Bronchial epithelial cell (primary cell): ENCODE measurements around the gene RAB5A. TPM values are rescaled to one million over a fixed set of nuclear protein-coding genes. Genes with fewer than 3 reads are reported as not detected.
"Not testable (repeated sequence)": the region's sequence is repeated elsewhere in the genome, so short reads cannot be mapped to it uniquely, and the experiment has no call there.

Experiments used
- DNase-seq: peaks from one replicate; pipeline ENCODE4 v3.0.0-alpha.2; 2010; ENCODE audit warnings: low read depth
- FAIRE-seq: peaks from 2 replicates; lab custom pipeline; 2011; peaks lifted over from hg19 to GRCh38; lab: Jason Lieb, UNC
- H3K27me3 ChIP-seq: 2 replicates; pipeline ENCODE4 v1.5.1; 2011; ENCODE audit warnings: low read length; ENCODE audit not compliant: control insufficient read depth, insufficient read depth
- H3K36me3 ChIP-seq: 2 replicates; pipeline ENCODE4 v1.5.1; 2011; ENCODE audit warnings: low read length; ENCODE audit not compliant: control insufficient read depth, insufficient read depth
- H3K4me3 ChIP-seq: 2 replicates; pipeline ENCODE4 v1.5.1; 2011; ENCODE audit warnings: mild to moderate bottlenecking, low read depth, low read length, control low read depth
- total RNA-seq: library from RNA; depleted of rRNA; stranded (reverse); fragments of >200 nt; gene quantifications from 2 replicates; pipeline ENCODE4 v1.2.1, GENCODE V29; 2014
- TF ChIP-seq, protein P1 (sequence below): IDR thresholded peaks from 2 replicates; pipeline ENCODE4 v1.5.1; 2011; ENCODE audit warnings: mild to moderate bottlenecking, moderate library complexity, low read length, control low read depth, inconsistent platforms; ENCODE audit not compliant: insufficient read depth, severe bottlenecking

Gene RAB5A
- total RNA-seq, 1 donor from 2014 or later, result 43.7 TPM

DNA sequence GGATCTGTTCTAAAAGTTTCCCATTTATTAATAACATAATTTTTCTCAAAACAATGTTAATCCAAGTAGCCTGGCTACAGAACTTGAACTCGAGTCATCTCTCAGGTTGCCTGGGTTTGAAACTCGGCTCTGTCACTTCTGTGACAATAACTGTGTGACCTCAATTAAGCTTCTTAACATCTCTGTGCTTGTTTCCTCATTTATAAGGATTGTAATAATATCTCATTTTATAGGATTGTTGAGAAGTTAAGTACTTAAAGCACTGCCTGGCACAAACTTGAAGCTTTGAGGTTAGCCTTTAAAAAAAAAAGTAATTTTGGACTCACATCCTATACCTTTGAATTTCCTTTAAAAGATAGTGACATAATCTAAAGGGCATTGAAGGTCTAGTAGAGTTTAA, 3.4 kb downstream of the RAB5A start:
- no peak for FAIRE-seq

DNA sequence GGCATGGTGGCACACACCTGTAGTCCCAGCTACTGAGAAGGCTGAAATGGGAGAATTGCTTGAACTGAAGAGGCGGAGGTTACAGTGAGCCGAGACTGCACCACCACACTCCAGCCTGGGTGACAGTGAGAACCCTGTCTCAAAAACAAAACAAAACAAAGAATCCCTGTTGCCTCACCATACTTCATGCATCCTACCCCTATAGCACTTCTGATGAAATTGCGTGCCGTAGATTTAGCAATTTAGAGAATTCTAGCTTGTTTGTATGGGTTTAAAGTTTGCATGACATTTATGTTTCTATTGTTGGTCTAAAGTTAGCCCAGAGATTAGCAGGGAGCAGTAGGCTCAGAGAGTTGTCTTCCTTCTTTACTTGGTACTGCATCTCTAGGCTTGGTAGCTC, 7.8 kb downstream of the RAB5A start:
- DNase-seq (no peak), FAIRE-seq (no peak)
- TF ChIP-seq, protein P1, sequence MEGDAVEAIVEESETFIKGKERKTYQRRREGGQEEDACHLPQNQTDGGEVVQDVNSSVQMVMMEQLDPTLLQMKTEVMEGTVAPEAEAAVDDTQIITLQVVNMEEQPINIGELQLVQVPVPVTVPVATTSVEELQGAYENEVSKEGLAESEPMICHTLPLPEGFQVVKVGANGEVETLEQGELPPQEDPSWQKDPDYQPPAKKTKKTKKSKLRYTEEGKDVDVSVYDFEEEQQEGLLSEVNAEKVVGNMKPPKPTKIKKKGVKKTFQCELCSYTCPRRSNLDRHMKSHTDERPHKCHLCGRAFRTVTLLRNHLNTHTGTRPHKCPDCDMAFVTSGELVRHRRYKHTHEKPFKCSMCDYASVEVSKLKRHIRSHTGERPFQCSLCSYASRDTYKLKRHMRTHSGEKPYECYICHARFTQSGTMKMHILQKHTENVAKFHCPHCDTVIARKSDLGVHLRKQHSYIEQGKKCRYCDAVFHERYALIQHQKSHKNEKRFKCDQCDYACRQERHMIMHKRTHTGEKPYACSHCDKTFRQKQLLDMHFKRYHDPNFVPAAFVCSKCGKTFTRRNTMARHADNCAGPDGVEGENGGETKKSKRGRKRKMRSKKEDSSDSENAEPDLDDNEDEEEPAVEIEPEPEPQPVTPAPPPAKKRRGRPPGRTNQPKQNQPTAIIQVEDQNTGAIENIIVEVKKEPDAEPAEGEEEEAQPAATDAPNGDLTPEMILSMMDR, result no peak
- Histone ChIP-seq H3K27me3 (no peaks in the 10 kb centered on the region), H3K36me3 (peaks cover 7% of the 10 kb centered on the region), H3K4me3 (no peak overlapping the region)

More for the DNA sequence above, 3.4 kb downstream of the RAB5A start:
- H3K36me3 ChIP-seq, result peaks cover 4% of the 10 kb centered on the region
- TF ChIP-seq, protein P1, result no peak
- H3K27me3 ChIP-seq, result no peaks in the 10 kb centered on the region
- no peak for DNase-seq
- no peak overlapping the region for H3K4me3 ChIP-seq

DNA sequence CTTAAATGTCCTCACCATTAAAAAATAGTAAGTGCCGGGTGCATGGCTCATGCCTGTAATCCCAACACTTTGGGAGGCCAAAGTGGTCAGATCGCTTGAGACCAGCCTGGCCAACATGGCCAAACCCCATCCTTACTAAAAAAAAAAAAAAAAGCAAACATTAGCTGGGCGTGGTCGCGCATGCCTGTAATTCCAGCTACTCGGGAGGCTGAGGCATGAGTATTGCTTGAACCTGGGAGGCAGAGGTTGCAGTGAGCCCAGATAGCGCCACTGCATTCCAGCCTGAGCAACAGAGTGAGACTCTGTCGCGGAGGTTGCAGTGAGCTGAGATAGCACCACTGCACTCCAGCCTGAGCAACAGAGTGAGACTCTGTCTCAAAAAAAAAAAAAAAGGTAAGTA, 10.5 kb downstream of the RAB5A start:
- not testable (repeated sequence) for FAIRE-seq, H3K36me3 ChIP-seq, H3K4me3 ChIP-seq, H3K27me3 ChIP-seq, DNase-seq

DNA sequence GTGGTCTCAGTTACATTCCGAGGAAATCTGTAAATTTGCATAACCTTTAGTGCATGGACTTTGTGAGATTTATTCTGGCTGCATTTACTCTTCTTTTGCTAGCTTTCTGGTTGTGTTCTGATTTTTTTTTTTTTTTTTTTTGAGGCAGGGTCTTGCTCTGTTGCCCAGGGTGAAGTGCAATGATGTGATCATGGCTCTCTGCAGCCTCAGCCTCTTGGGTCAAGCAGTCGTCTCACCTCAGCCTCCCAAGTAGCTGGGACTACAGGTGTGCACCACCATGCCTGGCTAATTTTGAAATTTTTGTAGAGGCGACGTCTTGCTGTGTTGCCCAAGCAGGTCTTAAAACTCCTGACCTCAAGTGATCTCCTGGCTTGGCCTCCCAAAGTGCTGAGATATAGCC, 12.6 kb downstream of the RAB5A start:
- Histone ChIP-seq H3K4me3 (no peak overlapping the region), H3K36me3 (peaks cover 7% of the 10 kb centered on the region), H3K27me3 (no peaks in the 10 kb centered on the region)
- DNase-seq (no peak), FAIRE-seq (no peak)
- TF ChIP-seq, protein P1, result no peak

DNA sequence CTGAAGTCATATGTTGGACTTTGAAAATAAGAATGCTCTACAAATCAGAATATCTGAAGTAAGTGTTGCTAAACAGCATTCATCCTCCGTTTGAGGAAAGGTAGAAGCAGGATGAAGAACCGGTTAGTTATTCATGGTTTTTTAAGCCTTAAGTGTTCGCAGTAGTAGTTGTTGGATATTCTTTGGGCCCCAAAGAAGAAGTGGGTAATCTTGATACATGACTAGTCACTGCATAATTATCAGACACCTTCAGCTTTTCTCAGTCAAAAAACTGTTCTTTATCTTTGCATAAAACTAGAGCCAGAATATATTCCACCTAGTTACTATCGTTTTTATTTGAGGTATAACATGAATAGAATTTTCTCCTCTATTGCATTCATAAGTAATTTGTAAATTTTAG, 13.8 kb downstream of the RAB5A start:
- no peak for DNase-seq
- H3K36me3 ChIP-seq, result peaks cover 5% of the 10 kb centered on the region
- no peak overlapping the region for H3K4me3 ChIP-seq
- no peak for FAIRE-seq
- TF ChIP-seq, protein P1, result no peak
- no peaks in the 10 kb centered on the region for H3K27me3 ChIP-seq

DNA sequence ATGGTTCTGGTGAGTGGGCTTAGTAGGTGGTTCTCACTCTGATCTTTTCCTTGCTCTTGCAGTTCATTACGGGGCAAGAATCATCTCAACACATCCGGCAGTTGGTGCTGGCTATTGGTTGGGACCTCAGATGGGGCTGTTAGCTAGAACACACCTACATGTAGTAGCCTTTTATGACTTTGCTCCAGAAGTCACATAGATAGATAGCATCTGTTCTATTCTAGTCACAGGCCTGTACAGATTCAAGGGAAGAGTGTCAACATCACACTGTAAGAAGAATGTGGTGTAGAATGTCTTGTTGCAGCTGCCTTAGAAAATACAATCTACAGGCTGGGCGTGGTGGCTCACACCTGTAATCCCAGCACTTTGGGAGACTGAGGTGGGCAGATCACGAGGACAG, 15.1 kb downstream of the RAB5A start:
- H3K27me3 ChIP-seq, result no peaks in the 10 kb centered on the region
- H3K4me3 ChIP-seq, result no peak overlapping the region
- peaks cover 3% of the 10 kb centered on the region for H3K36me3 ChIP-seq
- TF ChIP-seq, protein P1, result no peak
- no peak for FAIRE-seq
- DNase-seq, result no peak
